Esophagus squamous epithelium (tissue), 4 donors: ENCODE measurements around the gene SCYGR1.
A peak's percentile ranks its signal among the peaks of the same experiment; 100 is the strongest.

Experiments
- CTCF ChIP-seq, 6 experiments: fragments of 450-650 bp in 4 of 6; fragments of 200-600 bp in 2 of 6; sonication (generic) in 2 of 6; IDR thresholded peaks; one replicate each; pipeline ENCODE4 v1.5.1; 2016 to 2019; ENCODE audit warnings: antibody characterized with exemption in 6 of 6, mild to moderate bottlenecking in 4 of 6, moderate library complexity in 4 of 6
- POLR2A ChIP-seq, 4 donors: fragments of 450-650 bp; IDR thresholded peaks; one replicate each; pipeline ENCODE4 v1.6.1; 2017; ENCODE audit warnings: antibody characterized with exemption in 4 of 4, mild to moderate bottlenecking in 4 of 4, moderate library complexity in 3 of 4

- TF ChIP-seq CTCF (IDR thresholded peaks at IDR 0.05) (peak in 1 of 6 experiments; percentile 8), POLR2A (IDR thresholded peaks at IDR 0.05) (no peak)
These were observed 19.9 kb upstream of the SCYGR1 start for GRCh38 chr2:227407591-227408151.
